Measurements from ENCODE around the gene GLG1.
"Not testable (repeated sequence)": the region's sequence is repeated elsewhere in the genome, so short reads cannot be mapped to it uniquely, and the experiment has no call there.

GRCh38 chr16:74421482-74421785 is 185.5 kb downstream of the GLG1 start:
- not testable (repeated sequence) for TF ChIP-seq EZH2 (IDR thresholded peaks at IDR 0.05; ENCODE audit: borderline replicate concordance, low read depth, low read length, severe bottlenecking); POLR2AphosphoS5 (IDR thresholded peaks at IDR 0.05; ENCODE audit: insufficient read depth, low read depth, low read length); GATA2 (IDR thresholded peaks at IDR 0.05; ENCODE audit: insufficient read depth, insufficient read length, low read depth, low read length); MYC (IDR thresholded peaks at IDR 0.05; ENCODE audit: low read depth, low read length); CTCF (IDR thresholded peaks at IDR 0.05; ENCODE audit: extremely low read depth in 1 of 2, insufficient read depth in 1 of 2, low read depth in 1 of 2, low read length in 2 of 2); JUN (IDR thresholded peaks at IDR 0.05; ENCODE audit: borderline replicate concordance, insufficient read depth, insufficient read length, low read depth)

Measured in endothelial cell of umbilical vein (primary cell).